Measurements from ENCODE around the gene IGFL1.
"Not testable (repeated sequence)": the region's sequence is repeated elsewhere in the genome, so short reads cannot be mapped to it uniquely, and the experiment has no call there.

The IGFL1 gene

DNA sequence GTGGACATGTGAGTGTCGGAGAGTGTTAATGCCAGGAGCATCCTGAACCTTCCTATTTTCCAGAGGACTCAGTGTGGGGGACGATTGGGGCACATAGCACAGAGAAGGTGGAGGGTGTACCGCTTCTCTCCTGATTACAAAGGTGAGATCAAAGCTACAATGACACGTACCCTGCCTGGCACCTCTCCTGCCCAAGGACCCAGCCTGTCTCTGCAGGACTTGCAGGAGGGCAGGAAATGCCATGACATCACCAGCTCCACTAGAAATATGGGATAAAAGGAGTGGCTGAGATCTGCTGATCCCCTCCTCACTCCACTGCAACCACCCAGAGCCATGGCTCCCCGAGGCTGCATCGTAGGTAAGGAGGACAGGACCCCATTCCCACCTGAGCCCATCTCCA lies at the start of gene IGFL1:
IGFL1 (plus strand) TSS at position 301 of the 400 bp plus-strand sequence; CDS start at position 334, 33 bp downstream.
- DNase-seq, result no peak

- DNase-seq, result no peak
These were observed 48.7 kb upstream of the IGFL1 start for GRCh38 chr19:46180701-46181387.

DNA sequence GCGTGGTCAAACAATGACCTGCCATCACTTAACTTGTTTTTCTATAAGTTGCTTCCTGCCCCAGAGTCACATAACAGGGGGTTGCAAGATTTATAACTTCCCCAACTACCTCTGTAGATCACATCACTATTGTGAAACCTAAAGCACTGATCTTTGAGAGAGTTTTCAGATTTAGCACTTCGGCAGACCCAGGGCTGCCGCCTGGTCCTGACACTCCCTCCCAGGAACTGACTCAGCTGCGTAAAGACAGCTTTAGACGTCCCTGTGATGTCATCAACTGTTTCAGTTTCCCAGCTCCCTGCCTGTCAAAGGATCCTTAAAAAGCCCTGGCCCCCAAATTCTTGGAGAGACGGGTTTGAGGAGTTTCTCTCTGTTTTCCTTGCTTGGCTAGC lies 48.2 kb upstream of the IGFL1 start:
- DNase-seq, result no peak

DNA sequence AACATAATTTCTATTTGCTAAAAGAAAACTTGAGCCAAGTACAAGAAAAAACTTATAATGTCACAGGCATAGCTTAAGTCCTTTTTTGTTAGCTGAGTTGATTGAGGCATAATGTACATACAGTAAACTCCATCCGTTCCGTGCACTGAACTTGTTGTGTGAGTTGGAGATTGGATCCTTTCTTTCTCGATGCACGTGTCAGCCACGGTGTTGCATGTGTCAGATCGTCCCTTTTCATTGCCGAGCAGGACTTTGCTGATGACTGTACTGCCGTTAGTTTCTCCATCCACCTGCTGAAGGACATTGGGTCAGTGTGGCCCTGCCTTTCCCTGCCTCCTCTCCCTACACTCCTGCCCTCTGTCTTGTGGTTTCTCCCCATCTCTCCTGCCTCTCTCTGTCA lies 47.1 kb upstream of the IGFL1 start:
- no peak for DNase-seq

DNA sequence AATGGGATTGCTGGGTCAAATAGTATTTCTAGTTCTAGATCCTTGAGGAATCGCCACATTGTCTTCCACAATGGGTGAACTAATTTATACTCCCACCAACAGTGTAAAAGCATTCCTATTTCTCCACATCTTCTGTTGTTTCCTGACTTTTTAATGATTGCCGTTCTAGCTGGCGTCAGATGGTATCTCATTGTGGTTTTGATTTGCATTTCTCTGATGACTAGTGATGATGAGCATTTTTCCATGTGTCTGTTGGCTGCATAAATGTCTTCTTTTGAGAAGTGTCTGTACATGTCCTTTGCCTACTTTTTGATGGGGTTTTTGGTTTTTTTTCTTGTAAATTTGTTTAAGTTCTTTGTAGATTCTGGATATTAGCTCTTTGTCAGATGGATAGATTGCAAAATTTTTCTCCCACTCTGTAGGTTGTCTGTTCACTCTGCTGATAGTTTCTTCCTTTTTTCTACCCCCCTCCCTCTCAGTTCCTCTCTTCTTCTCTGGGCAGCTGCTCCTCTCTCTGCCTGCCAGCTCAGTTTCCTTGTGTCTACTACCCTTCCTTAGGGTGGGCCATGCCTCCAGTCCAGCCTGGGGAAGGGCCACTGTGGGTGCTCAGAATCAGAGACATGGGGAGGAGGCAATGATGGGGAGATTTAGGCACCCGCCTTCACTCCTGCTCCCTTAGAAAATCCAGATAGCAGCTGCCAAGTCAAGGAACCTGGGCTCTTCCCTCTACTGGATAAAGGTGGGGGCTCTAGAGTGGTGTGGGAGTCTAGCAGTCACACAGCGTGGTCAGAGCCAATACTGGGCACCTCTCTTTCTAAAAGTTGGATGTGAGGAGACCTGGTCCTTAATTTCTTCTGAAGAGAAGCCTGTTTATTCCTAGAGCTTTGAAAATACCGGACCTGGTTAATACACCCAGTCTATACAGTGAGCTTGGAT lies 44.5 kb upstream of the IGFL1 start:
- DNase-seq, result not testable (repeated sequence)

DNA sequence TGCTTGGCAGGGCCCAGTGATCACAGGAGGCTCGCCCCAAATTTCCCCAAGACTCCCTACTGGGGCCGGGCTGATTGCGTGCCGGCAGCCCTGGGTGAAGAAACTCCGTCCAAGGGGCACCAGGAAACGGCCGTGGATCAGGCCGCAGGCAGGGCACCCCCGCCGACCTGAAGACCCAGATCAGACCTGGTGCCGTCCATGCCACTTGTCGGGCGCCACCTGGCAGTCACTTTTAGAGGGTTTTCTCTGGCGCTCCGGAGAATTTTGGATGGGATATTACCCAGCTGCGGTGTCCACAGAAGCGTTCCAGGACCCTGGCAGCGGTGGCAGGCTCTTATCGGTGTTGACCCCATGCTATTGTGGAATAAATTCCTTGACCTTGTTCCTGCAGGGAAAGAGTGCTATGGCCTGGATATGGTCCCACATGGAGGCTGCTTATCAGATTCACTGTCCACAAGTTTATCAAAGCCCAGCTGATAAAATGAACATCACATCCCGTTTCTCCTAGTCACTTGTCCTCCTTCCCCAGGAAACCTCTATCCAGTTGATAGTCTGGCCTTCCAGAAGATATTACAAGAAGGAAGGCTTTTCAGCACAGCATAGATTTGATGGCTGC lies 43.3 kb upstream of the IGFL1 start:
- no peak for DNase-seq

DNA sequence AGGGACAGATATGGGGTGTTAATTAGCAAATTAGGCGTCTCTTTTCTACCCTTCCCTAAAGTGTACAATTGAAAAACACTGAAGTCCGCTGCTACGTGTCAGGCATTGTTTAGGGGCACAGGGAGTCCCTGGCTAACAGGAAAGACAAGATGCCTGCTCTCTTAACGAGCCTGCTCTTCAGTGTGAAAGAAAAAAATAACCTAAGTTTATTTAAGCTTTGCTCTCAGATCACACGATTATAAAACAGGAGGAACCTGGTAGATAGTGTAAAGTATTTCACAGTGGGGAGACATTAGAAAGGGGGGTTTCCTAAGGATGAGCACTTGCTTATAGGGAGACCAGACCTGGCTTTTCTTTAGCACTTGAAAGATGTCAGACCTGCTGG lies 42.8 kb upstream of the IGFL1 start:
- no peak for DNase-seq

- no peak for DNase-seq
These were observed 39.3 kb upstream of the IGFL1 start for GRCh38 chr19:46189971-46190888.

GRCh38 chr19:46191356-46191755 lies 38.2 kb upstream of the IGFL1 start:
- no peak for DNase-seq

- DNase-seq, result no peak
These were observed 37.6 kb upstream of the IGFL1 start for GRCh38 chr19:46191972-46192371.

DNA sequence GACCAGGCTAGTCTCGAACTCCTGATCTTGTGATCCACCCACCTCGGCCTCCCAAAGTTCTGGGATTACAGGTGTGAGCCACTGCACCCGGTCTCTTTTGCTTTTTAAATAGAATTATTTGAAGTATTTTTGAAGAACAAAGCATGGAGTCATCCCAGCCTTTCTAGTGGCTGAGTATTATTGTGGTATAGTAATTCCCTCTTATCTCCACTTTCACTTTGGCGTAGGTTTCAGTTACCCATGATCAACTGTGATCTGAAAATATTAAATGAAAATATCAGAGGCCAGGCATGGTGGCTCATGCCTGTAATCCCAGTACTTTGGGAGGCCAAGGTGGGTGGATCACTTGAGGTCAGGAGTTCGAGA lies 36.9 kb upstream of the IGFL1 start:
- DNase-seq, result not testable (repeated sequence)

DNA sequence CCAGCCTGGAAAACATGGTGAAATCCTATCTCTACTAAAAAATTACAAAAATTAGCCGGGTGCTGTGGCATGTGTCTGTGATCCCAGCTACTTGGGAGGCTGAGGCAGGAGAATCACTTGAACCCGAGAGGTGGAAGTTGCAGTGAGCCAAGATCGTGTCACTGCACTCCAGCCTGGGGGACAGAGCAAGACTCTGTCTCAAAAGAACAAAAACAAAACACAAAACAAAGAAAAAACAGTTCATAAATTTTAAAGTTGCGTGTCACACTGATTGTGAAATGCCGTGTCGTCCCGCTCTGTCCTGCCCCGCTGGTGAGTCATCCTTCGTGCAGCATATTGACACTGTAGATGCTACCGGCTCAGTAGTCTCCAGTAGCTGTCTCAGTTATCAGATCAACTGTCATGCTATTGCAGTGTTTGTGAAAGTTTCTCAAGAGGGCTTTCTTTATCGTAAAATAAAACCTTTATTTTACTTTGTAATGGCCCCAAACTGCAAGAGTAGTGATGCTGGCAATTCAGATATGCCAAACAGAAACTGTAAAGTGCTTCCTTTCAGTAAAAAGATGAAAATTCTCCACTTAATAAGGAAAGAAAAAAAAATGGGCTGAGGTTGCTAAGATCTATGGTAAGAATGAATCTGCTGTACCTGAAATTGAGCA lies 36.4 kb upstream of the IGFL1 start:
- no peak for DNase-seq

DNA sequence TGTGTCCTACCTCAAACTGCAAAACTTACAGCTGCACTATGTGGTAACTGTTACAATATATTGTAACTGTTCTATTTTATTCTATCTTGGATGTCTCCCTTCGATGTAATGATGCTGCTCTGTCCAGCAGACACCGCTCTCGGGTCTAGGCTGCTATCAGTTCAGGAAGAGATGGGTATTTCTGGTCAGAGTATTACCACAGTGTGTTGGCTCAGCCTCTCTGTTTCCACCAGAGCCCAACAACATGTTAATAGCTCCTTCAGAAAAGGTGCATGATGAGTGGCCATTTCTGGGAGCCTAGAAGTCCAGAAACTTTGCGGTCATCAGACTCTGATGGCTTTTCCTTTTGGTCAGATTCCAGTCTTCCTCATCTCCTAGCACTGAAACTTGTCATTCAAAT lies 35.9 kb upstream of the IGFL1 start:
- DNase-seq, result no peak

DNA sequence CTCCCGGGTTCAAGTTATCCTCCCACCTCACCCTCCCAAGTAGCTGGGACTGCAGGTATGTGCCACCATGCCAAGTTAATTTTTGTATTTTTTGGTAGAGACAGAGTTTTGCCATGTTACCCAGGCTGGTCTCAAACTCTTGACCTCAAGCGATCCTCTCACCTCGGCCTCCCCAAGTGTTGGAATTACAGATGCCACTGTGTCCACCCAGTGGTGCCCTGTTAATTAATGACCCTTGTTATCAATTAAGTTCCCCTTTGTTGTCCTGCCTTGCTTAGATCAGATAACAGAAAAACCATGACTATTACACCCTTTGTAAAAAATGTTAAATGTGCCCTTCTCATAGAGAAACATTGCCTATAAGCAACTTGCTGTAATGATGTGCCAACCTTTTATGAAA lies 34.4 kb upstream of the IGFL1 start:
- DNase-seq, result no peak

GRCh38 chr19:46195919-46196318 lies 33.6 kb upstream of the IGFL1 start:
- DNase-seq, result not testable (repeated sequence)

DNA sequence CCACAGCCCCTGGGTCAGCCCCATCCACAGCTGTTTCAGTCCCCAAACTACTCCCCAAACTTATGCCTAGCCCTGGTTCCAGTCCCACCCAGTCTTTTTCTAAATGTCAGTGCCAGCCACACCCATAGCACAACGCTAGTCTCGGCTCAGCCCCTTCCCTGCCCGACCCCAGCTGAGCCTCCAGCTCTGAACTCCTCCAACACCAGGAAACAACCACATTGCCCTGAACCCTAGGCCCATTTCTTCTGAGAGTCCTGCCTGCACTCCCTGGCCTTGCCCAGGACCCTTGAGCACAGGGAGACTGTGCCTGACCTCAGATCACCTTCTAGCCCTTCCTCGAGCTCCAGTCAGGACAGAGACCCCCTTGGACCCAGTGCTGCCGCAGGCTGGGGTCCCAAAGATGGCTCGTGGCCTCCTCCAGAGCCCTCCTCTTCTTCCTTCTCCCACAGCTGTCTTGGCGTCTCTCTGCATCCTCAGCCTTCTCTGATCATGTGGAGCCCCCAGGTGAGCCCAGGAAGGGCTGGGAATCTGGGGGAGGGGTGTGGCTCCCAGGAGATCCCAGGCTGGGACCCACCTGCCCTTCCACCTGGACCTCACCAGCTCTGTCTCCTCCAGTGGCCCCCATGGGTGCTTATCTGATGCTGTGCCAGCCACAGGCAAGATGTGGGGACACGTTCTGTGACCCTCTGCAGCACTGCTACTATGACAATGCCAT lies 33.0 kb upstream of the IGFL1 start:
- no peak for DNase-seq

GRCh38 chr19:46197314-46198070 lies 32.0 kb upstream of the IGFL1 start:
- DNase-seq, result no peak

DNA sequence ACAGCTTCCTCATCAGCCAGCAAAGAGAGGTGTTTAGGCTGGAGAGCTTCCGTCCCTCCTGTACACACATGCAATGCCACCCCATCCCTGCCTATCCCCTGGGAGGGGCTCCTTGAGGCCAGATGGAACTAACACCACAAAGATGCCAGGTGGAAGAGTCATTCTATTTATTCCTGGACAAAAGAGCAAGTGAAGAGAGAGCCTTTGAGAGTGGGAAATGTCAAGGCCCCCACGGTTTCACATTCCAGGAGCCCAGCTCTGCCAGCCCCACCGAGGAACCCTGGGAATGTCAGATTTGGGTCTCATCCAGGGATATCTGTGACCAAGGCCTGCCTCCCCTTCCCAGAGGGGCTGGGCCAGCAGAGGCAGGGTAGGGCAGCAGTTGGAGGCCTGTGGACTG lies 30.8 kb upstream of the IGFL1 start:
- DNase-seq, result no peak

DNA sequence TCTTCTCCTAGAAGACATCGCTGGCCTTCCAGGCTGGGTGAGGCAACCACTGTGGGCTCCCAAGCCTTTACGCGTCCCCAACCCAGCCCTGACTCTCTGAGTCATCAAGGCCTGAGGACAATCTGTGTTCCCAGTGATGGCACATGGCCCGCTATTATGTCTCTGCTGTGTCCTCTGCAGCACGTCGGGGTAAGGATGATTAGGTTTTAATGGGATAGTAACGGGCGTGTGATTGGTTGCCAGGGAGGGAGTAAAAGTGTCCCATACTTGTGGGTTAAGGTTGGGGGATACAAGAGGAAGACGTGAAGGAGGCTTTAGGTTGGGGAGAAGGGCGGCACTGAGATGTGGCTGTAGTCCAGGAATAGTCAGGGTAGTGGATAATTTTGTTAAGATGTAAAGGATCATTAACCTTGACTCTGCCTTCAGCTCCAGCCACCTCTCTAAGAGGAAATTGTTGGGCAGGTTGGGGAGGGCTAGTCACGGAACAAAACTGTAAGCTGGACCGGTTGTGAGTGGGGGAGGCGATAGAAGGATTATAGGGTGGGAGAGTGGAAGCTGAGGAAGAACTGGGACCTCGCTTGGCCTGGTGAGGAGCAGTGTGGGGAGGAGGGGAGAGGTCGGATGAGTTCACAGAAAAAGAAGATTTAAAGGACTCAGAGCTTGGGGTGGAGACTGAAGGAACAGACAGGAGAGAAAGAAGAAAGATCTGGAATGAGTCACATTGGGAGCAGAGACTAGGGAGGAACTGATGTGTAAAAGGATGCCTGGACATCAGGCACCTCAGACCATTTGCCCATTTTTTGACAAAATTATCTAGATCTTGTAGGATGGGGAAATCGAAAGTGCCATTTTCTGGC lies 27.9 kb upstream of the IGFL1 start:
- DNase-seq, result no peak

GRCh38 chr19:46202426-46202825 lies 27.1 kb upstream of the IGFL1 start:
- DNase-seq, result no peak

Measured in CD4-positive, alpha-beta T cell treated with Interleukin-6 for 4 hours (primary cell).